Measurements from ENCODE around the gene SULT1C4.
"Not testable (repeated sequence)": the region's sequence is repeated elsewhere in the genome, so short reads cannot be mapped to it uniquely, and the experiment has no call there.

SULT1C4 gene

DNA sequence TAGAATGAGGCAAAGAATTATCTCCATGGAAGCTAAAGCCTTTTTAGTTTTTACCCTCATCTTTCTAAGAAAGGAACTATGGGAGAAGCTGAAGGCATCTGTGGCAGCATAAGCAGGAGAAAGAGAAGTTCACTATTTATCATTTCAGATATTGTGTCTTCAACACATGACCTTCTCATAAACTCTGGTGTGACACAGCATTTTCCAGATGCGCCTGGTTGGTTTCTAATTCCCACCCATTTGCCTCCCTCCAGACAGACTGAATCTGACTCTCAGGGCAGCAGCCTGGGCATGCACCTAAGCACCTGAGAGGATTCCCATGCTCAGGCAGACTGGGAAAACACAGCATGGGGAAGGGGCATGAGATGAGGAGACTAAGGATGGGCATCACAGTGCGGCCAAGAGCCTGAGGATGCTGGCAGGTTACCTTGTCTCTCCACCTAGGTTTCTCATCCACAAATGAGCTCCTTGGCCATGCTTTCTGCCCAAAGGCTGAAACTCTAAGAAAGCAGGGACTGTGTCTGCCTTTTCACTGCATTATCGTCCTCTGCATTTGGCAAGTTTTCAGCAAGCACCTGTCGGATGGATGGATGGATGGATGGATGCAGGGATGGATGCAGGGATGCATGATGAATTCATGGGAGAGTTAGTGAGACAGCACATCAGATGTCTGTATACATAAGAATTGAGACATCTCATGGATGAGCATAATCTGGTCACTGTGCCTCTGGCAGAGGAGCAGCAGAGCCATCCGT is 28.8 kb upstream of the SULT1C4 start:
- no peak overlapping the region for H3K4me3 ChIP-seq (ENCODE audit: low read depth, low read length)
- TF ChIP-seq, protein P1, sequence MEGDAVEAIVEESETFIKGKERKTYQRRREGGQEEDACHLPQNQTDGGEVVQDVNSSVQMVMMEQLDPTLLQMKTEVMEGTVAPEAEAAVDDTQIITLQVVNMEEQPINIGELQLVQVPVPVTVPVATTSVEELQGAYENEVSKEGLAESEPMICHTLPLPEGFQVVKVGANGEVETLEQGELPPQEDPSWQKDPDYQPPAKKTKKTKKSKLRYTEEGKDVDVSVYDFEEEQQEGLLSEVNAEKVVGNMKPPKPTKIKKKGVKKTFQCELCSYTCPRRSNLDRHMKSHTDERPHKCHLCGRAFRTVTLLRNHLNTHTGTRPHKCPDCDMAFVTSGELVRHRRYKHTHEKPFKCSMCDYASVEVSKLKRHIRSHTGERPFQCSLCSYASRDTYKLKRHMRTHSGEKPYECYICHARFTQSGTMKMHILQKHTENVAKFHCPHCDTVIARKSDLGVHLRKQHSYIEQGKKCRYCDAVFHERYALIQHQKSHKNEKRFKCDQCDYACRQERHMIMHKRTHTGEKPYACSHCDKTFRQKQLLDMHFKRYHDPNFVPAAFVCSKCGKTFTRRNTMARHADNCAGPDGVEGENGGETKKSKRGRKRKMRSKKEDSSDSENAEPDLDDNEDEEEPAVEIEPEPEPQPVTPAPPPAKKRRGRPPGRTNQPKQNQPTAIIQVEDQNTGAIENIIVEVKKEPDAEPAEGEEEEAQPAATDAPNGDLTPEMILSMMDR (IDR thresholded peaks at IDR 0.05; ENCODE audit: control insufficient read depth, extremely low read depth, insufficient read depth): no peak
- DNase-seq (ENCODE audit: low read depth): no peak

DNA sequence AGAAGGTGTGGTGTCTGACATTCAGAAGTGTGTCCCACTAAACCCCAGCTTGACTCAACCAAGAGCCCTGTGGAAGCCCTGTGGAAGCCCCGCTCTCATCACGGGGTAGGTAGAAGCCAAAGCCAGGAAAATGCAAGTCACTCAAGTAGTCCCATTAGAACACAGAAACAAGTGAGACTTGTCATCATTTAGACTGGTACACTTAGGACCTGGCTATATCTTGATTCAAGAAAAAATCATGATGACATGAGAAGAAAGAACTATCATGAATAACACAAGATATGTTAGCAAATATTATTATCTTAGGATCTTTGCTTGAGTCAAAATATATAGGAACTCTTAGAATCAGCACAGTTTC is 28.2 kb upstream of the SULT1C4 start:
- TF ChIP-seq, protein P1 (IDR thresholded peaks at IDR 0.05; ENCODE audit: control insufficient read depth, extremely low read depth, insufficient read depth): no peak
- no peak overlapping the region for H3K4me3 ChIP-seq (ENCODE audit: low read depth, low read length)
- no peak for DNase-seq (ENCODE audit: low read depth)

DNA sequence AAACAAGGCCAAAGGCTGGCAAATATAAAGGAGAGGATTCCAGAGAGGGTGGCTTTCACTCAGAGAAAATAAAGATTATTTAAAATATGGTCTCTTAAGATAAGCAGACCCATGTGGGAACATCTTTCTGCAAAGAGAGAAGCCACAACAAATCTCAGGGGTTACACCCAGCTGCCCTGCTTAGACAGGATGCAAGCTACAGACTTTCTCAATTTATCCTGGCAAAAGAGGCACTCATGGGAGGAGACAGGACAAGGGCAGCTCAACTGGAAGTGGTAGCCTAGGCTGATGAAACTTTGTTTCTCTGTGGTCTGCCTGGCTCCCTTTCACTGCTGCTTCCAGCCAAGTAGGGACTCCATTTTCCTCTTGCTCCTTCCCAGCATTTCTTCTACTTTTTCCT is 25.9 kb upstream of the SULT1C4 start:
- H3K4me3 ChIP-seq (ENCODE audit: low read depth, low read length): no peak overlapping the region
- DNase-seq (ENCODE audit: low read depth): no peak
- TF ChIP-seq, protein P1 (IDR thresholded peaks at IDR 0.05; ENCODE audit: control insufficient read depth, extremely low read depth, insufficient read depth): no peak

DNA sequence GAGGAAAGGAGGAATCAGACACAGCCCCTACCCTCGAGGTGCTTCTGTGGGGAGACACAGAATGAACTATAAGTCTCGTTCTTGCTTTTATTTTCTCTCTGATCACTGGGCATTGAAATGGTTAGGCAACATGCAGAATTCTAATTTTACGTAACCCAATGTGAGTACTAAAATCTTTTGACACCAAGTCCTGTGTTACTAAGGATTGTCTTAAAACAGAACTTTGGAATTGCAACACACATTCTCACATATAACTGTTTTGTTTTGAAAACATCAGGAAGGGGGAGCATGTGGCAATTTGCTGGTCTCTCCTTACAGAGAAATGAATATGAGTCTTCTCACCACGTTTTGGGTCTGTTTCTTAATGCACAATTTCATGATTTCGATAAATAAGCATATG is 23.6 kb upstream of the SULT1C4 start:
- no peak overlapping the region for H3K4me3 ChIP-seq (ENCODE audit: low read depth, low read length)
- TF ChIP-seq, protein P1 (IDR thresholded peaks at IDR 0.05; ENCODE audit: control insufficient read depth, extremely low read depth, insufficient read depth): no peak
- no peak for DNase-seq (ENCODE audit: low read depth)

DNA sequence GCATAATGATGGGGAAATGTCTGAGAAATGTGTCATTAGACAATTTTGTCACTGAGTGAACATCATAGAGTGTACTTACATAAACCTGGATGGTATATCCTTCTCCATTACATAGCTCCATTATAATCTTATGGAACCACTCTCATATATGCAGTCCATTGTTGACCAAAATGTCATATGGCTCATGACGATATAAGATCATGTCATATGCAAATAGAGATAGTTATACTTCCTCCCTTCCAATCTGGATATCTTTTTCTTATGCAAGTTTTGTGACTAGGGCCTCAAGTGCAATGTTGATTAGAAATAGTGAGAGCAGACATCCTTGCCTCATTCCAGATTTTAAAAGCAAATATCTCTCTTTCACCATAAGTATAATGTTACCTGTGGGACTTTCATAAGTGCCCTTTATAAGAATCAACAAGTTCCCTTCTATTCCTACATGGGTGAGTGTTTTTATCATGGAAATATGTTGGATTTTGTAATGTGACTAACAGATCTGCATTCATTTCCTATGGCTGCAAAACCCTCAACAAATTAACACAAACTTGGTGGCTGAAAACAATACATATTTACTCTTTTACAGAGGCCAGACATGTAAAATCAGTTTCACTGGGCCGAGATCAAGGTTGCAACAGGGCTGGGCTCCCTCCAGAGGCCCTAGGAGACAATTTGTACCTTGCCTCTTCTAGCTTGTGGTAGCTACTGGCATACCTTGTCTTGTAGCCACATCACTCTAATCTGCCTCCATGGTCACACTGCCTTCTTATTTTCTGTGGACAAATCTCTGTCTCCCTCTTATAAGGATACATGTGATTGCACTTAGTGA is 21.6 kb upstream of the SULT1C4 start:
- H3K4me3 ChIP-seq (ENCODE audit: low read depth, low read length): no peak overlapping the region
- DNase-seq (ENCODE audit: low read depth): no peak
- TF ChIP-seq, protein P1 (IDR thresholded peaks at IDR 0.05; ENCODE audit: control insufficient read depth, extremely low read depth, insufficient read depth): no peak

DNA sequence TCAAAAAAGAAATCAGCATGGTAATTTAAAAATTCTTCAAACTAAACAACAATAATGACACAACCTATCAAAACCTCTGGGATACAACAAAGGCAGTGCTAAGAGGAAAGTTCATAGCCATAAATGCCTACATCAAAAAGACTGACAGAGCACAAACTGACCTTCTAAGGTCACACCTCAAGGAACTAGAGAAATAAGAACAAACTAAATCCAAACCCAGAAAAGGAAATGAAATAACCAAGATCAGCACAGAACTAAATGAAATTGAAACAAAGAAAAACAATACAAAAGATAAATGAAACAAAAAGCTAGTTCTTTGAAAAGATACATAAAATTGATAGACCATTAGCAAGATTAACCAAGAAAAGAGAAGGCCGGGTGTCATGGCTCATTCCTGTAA is 18.4 kb upstream of the SULT1C4 start:
- DNase-seq (ENCODE audit: low read depth); H3K4me3 ChIP-seq (ENCODE audit: low read depth, low read length): not testable (repeated sequence)

DNA sequence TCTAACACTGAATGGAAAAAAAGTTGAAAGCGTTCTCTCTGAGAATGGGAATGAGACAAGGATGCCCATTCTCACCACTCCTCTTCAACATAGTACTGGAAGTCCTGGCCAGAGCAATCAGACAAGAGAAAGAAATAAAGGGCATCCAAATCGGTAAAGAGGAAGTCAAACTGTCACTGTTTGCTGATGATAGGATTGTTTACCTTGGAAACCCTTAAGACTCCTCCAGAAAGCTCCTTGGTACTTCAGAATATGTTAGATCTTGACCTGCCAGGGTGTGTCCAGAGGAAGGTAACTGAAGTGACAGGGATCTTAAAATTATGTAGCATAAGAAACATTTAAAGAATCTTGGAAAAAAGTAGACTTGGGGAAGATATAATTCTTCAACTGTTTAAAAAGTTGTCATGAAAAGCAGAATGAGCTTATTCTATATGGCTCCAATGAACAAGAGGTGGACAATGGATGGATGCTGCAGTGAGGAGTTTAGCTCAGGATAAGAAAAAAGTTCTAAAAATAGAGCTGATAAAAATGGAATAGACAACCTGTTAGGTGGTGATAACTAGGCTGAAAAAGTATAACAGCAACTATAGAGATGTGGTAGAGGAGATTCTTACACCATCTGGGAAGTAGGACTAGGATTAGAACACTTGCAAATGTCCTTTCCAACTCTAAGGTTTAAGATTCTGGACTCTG is 16.8 kb upstream of the SULT1C4 start:
- H3K4me3 ChIP-seq (ENCODE audit: low read depth, low read length): no peak overlapping the region
- TF ChIP-seq, protein P1 (IDR thresholded peaks at IDR 0.05; ENCODE audit: control insufficient read depth, extremely low read depth, insufficient read depth): no peak
- DNase-seq (ENCODE audit: low read depth): no peak
